ENCODE data around the gene TSPAN10. TPM values are rescaled to one million over a fixed set of nuclear protein-coding genes. Genes with fewer than 3 reads are reported as not detected.

Gene TSPAN10
- total and polyA plus RNA-seq, 2 of the 8 experiments (the other 6 are each of a cell fraction or from before 2014, with no cell fraction given): 0.99 to 1.1 TPM

- TF ChIP-seq CHD7 (IDR thresholded peaks at IDR 0.05; ENCODE audit: insufficient replicate concordance, low read length): no peak
Observed at GRCh38 chr17:81690549-81690948, 53.6 kb downstream of the TSPAN10 start (continued).

Data from H1 (cell line).